Ureter (tissue), 1 donor: ENCODE measurements around the gene FJX1. TPM values are rescaled to one million over a fixed set of nuclear protein-coding genes. Genes with fewer than 3 reads are reported as not detected.
"Not testable (repeated sequence)": the region's sequence is repeated elsewhere in the genome, so short reads cannot be mapped to it uniquely, and the experiment has no call there.

Experiments used
- DNase-seq: peaks from one replicate; pipeline ENCODE4 v3.0.0-alpha.2; 2020; ENCODE audit warnings: low spot score
- total RNA-seq: library from RNA; stranded (reverse); gene quantifications from one replicate; pipeline ENCODE4 v1.2.4, GENCODE V29; 2023
- donor health status: DM: yes; HTN: yes; CAD: no.

Gene FJX1
- total RNA-seq, 1 donor from 2014 or later: 13.4 TPM

DNA sequence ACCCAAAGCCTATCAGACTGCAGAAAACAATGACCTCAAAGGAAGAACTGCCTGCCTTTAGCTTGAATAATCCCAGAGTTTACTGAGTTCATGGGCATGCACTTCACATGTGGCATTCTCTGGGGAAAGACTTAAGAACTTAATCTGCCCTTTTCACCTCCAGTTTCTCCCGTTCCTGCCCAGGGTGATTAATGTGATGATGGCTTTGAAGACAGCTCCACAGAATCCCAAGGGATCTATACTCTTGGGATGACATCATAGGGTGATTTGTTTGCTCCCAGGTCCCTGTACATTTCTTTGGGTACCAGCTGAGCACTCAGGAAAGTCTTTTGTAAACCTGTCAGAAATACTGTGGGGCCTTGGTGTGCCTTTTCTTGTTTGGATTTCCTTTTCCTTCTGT is 14.0 kb downstream of the FJX1 start:
- no peak for DNase-seq

DNA sequence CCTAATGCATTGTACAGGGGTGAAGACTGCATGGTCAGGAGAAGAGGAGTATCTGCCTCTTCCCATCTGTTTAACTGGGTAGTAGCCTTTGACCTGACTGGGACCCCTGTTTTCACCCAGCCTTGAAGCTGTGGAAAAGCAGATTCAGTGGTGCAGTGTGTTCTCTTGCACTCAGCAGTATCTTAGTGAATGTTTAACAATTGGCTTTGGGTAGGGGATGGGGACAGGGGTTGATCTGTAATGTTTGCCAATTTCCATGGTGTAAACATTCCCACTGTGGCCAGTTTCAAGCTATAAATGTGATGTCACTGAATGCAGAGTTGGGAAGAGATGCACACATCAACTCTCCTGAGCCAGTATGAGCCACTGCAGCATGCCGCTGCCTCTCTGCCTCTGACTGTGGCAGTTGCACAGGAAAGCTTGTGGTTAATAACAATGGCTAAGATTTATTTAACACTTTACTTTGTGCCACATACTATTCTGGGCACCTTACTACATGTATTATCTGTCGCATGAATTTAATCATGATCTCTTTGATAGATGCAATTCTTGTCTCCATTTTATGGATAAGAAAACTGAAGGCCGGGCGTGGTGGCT is 15.7 kb downstream of the FJX1 start:
- DNase-seq: no peak

- DNase-seq: no peak
Observed at GRCh38 chr11:35635933-35636332, 17.7 kb downstream of the FJX1 start.

DNA sequence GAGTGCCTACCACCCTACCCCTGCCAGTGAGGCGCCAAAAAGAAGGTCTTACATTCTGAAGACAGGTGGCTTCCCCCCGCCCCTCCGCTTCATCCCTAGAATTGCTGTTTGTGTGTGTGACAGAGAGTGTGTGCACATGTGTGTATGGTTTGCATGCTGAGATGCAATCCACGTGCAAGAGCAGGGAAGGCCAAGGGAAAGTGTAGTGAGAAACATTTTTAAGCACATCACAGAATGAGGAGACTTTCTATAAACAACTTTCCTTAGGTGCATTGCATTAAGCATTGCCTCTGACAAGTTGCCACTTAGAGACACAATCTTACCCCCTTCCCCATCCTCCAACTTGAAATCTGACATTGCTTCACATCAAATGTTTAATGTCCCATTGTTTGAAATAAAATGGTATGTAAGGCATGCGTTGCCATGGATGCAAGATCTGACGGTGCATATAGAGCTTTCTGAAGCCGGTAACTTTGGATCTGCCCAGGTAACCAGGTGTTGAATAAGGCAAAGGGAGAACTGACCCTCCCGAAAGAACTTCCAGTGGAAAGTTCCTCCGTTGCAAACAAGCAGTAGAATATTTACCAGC is 21.4 kb downstream of the FJX1 start:
- no peak for DNase-seq

GRCh38 chr11:35641171-35641897 is 23.1 kb downstream of the FJX1 start:
- no peak for DNase-seq

DNA sequence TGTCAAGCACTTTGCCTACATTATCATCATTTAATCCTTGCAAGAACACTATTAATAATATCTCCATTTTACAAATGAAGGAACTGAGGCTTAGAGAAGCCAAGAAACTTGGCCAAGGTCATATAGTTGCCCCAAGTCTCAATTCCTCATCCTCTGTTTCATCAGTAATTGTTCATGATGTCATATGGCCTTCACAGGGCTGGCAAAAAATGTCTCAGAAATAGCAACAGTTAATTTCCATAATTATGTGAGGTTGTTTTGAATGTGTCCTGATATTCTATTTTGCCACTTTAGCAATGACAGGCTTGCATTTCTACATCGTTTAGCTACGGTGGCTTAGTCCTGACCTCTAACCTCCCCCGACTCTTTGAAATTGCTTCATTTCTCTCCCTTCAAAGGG is 23.7 kb downstream of the FJX1 start:
- DNase-seq: no peak

DNA sequence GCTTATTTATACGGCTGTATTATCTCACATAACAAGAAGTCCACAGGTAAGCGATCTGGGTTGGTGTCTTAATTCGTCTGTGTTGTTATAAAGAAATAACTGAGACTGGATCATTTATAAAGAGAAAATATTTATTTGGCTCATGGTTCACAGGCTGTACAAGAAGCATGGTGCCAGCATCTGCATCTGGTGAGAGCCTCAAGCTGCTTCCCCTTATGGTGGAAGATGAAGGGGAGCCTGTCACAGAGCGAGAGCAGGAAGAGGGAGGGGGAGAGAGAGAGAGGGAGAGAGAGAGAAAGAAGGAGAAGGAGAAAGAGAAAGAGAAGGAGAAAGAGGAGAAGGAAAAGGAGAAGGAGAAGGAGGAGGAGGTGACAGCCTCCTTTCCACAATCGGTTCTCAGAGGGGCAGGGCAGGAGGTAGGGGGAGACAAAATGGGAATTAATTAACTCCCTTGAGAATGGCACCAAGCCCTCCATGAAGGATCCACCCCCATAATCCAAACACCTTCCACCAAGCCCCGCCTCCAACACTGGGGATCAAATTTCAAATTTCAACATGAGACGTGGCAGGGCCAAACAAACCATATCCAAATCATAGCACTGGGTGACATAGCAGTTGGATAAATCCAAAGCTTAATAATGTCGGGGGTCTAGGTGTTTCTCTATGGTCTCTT is 29.3 kb downstream of the FJX1 start:
- no peak for DNase-seq

- no peak for DNase-seq
Observed at GRCh38 chr11:35650006-35650405, 31.7 kb downstream of the FJX1 start.

GRCh38 chr11:35650467-35650866 is 32.2 kb downstream of the FJX1 start:
- DNase-seq: no peak

GRCh38 chr11:35651263-35651662 is 33.0 kb downstream of the FJX1 start:
- no peak for DNase-seq

DNA sequence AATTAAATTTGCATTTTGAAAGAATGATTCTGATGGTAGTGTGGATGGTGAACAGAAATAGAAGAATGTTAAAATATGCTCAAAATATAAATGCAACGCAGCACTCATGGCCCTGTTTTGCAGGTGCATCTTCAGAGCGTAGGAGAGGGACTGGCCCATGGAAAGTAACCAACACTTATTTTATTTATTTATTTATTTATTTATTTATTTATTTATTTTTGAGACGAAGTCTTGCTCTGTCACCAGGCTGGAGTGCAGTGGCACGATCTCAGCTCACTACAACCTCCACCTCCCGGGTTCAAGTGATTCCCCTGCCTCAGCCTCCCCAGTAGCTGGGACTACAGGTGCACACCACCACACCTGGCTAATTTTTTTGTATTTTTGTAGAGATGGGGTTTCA is 34.5 kb downstream of the FJX1 start:
- not testable (repeated sequence) for DNase-seq

DNA sequence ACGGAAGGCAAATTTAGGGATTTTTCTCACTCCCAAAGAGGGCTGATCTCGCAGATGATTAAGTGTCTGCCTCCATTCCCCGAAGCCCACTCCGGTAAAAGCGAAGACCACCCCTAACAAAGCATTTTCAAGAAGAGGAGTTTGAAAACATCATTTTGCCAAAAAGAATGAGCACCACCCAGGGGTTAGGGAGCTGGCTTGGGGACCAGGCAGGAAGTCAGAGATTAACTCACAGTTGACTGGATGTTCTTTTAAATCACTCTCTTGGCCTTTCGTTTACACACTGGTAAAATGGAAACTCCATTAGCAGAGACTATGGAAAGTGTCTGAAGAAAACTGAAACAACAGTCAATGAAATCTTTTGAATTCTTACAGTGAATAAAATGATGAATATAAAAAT is 36.5 kb downstream of the FJX1 start:
- no peak for DNase-seq

- DNase-seq: no peak
Observed at GRCh38 chr11:35655254-35655653, 37.0 kb downstream of the FJX1 start.

- no peak for DNase-seq
Observed at GRCh38 chr11:35655856-35656255, 37.6 kb downstream of the FJX1 start.

DNA sequence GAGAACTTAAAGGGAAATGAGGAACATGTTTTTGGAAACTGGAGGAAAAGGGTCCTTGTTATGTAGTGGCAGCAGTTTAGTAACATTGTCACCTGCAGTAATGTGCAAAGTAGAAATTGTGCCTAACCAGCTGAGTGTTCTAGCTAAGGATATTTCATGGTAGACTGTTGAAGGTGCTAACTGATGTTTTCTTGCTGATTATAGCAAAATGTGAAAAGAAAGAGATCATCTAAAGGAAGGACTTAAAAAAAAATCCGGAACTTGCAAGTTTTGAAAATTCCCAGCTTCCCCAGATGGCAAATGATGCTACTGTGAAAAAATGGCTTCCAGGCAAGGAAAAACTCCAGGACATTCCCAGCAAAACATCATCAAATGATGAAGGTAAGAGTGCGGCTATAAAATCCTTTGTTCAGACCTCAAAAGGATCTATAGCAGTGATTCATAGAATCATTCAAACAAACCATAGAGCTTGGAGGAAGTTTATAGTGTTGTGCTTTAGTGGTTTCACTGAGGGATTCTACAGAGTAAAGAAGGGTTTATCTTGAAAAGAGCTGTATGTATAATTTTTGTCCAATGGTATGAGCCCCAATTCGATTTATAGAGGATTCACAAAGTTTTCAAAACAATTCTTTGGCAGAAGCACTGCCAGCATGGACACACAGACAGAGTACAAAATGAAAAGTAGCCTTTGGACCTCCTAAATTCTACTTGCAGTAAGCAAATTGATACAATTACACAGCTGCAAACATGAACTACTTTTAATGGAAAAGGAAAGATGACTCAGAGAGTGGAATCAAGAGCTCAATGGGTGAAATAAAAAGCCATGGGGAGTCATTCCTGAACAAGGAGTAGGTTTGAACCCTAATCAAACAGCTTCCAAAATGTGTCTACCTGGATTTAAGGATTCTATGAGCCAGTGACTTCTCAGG is 40.0 kb downstream of the FJX1 start:
- DNase-seq: no peak

DNA sequence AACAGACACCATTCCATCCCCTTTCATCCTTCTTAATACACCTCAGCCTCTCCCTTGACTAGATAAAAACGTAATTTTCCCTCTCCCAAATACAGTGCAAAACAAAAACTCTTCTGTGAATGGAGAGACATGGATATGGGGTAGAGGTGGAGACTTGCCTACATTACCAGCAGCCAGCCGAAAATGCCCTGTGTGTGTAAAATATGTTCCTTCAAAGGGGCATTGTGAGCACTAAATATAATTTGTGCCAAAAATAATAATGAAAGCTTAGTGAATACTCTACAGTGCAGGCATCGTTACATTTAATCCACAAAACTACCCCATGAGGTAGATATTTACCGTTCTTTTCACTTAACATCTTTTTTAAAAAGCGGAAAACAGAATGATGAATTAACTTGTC is 43.3 kb downstream of the FJX1 start:
- DNase-seq: no peak

GRCh38 chr11:35662061-35662648 is 43.9 kb downstream of the FJX1 start:
- no peak for DNase-seq

DNA sequence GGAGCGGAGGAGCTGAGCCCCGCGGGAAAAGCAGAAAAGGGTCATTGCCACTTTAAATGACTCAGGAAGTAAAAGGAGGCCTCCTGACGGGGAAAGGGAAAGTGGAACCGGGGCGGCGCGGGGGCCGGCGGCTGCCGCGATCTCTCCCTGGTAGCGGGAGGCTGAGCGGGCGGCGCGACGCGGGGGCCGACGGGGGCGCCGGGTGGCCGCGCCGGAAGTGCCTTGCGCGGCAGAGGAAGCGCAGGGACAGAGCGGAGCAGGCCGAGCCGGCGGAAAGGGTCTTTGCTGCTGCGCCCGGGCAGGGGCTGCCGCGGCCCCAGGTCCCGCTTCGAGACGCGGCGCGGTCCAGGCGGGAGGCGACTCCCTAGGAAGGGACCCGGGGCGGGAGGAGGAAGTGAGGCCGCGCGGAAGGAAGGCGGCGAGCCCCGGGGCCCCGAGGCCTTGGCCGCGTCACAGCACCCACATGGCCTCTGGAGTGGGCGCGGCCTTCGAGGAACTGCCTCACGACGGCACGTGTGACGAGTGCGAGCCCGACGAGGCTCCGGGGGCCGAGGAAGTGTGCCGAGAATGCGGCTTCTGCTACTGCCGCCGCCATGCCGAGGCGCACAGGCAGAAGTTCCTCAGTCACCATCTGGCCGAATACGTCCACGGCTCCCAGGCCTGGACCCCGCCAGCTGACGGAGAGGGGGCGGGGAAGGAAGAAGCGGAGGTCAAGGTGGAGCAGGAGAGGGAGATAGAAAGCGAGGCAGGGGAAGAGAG is 44.6 kb downstream of the FJX1 start, which contains the start of gene TRIM44:
TSS of gene TRIM44 (plus strand) at position 127 of the 759 bp plus-strand sequence. CDS start at position 464, 337 bp downstream.
- DNase-seq: peak; percentile 88

DNA sequence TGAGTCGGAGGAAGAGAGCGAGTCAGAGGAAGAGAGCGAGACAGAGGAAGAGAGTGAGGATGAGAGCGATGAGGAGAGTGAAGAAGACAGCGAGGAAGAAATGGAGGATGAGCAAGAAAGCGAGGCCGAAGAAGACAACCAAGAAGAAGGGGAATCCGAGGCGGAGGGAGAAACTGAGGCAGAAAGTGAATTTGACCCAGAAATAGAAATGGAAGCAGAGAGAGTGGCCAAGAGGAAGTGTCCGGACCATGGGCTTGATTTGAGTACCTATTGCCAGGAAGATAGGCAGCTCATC is 45.1 kb downstream of the FJX1 start:
- DNase-seq: no peak

DNA sequence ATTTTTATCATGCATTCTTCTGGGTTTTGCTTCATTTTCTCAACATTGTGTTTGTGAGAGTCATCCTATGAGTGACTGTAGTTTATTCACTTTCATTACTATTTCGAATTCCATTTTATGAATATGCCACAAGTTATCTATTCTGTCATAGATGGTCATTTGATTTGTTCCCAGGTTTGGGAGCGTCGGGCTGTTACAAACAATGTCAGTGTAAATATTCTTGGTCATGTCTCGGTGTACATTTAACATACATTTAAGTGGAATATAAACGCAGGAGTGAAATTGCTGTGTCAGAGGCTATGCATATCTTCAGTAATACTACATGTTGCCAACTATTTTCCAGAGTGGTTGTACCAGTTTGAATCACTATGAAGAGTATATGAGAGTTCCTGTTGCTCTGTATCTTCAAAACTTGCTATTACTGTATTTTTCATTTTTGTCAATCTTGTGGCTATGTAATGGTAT is 46.7 kb downstream of the FJX1 start:
- DNase-seq: no peak

- DNase-seq: no peak
Observed at GRCh38 chr11:35667257-35667656, 49.0 kb downstream of the FJX1 start.
